Measurements from ENCODE around the gene EIF5A2. TPM values are rescaled to one million over a fixed set of nuclear protein-coding genes. Genes with fewer than 3 reads are reported as not detected.

EIF5A2 gene
- total RNA-seq, 4 donors from 2014 or later = 9.6 to 15.1 (median 11.2) TPM

DNA sequence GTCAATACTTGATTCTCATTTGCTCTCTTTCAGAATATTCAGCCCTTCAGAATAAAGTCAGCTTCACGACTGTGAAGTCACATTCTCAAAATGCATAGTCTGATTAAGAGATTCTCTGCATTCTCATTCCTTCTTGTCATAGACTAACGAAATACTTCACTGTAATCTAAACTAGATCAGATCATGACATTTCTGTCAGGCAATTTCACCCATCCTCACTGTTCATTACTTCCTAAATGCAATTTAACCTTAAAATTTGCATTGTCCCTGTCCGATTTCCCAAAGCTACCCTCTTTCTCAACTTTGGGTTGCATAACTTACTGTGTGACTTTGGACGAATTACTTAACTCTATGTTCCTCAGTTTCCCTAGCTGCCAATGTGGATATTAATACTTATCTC is 44.6 kb downstream of the EIF5A2 start:
- no peak overlapping the region for H3K4me3 ChIP-seq
- 80 to 85% methylated on average over 4 of the region's 4 CpGs for WGBS, 2 donors (ENCODE audit: low coverage in 1 of 2)
- H3K9me3 ChIP-seq = no peaks in the 10 kb centered on the region
- TF ChIP-seq EP300 (IDR thresholded peaks at IDR 0.05) = no peak
- TF ChIP-seq, protein P1, sequence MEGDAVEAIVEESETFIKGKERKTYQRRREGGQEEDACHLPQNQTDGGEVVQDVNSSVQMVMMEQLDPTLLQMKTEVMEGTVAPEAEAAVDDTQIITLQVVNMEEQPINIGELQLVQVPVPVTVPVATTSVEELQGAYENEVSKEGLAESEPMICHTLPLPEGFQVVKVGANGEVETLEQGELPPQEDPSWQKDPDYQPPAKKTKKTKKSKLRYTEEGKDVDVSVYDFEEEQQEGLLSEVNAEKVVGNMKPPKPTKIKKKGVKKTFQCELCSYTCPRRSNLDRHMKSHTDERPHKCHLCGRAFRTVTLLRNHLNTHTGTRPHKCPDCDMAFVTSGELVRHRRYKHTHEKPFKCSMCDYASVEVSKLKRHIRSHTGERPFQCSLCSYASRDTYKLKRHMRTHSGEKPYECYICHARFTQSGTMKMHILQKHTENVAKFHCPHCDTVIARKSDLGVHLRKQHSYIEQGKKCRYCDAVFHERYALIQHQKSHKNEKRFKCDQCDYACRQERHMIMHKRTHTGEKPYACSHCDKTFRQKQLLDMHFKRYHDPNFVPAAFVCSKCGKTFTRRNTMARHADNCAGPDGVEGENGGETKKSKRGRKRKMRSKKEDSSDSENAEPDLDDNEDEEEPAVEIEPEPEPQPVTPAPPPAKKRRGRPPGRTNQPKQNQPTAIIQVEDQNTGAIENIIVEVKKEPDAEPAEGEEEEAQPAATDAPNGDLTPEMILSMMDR (IDR thresholded peaks at IDR 0.05) = no peak
- TF ChIP-seq POLR2A (IDR thresholded peaks at IDR 0.05) = no peak
- no peak for TF ChIP-seq POLR2AphosphoS5 (IDR thresholded peaks at IDR 0.05)
- ATAC-seq = no peak
- H3K36me3 ChIP-seq = peaks cover 5 to 37% of the 10 kb centered on the region in 2 donors
- H3K27me3 ChIP-seq = no peaks in the 10 kb centered on the region
- H3K27ac ChIP-seq = no peak overlapping the region
- peaks cover 2 to 22% (median 4%) of the 10 kb centered on the region in 3 donors for H3K4me1 ChIP-seq

DNA sequence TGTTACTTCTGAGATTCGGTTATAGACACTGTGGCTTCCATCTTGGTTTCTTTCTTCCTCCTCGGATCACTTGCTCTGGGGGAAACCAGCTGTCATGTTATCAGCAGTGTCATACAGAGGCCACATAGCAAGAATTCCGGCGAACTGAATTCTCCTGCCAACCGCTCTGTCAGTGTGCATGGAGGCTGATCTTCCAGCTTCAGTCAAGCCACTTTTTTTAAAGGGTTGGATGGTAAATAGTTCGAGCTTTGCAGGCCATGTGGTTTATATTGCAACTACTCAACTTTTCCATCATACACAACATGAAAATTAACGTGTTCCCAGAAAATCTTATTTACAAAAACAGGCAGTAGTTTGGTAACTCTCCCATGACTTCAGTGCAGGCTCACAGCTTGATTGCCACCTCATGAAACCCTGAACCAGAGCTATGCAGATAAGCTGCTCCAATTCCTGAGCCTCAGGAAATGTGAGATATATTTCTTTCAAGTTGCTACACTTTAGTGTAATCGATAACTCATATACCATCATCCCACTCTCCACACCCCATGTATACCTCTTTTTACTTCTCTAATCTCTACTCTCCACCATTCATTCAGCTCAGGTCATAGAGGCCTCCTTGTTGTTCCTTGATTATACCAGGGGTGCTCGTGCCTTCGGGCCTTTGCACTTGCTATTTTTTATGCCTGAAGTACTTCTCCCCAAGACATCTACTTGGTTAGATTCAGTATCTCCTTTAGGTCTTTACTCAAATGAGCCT is 45.6 kb downstream of the EIF5A2 start:
- no peaks in the 10 kb centered on the region for H3K9me3 ChIP-seq
- 67 to 71% methylated on average over 9 of the region's 10 CpGs for WGBS, 2 donors (ENCODE audit: low coverage in 1 of 2)
- H3K27me3 ChIP-seq = no peaks in the 10 kb centered on the region
- TF ChIP-seq EP300 (IDR thresholded peaks at IDR 0.05) = no peak
- TF ChIP-seq, protein P1 (IDR thresholded peaks at IDR 0.05) = no peak
- TF ChIP-seq POLR2AphosphoS5 (IDR thresholded peaks at IDR 0.05) = no peak
- TF ChIP-seq POLR2A (IDR thresholded peaks at IDR 0.05) = no peak
- H3K27ac ChIP-seq = no peak overlapping the region
- H3K36me3 ChIP-seq = peaks cover 5 to 34% of the 10 kb centered on the region in 2 donors
- H3K4me1 ChIP-seq = peaks cover 2 to 12% (median 3%) of the 10 kb centered on the region in 3 donors
- ATAC-seq = no peak
- H3K4me3 ChIP-seq = no peak overlapping the region

DNA sequence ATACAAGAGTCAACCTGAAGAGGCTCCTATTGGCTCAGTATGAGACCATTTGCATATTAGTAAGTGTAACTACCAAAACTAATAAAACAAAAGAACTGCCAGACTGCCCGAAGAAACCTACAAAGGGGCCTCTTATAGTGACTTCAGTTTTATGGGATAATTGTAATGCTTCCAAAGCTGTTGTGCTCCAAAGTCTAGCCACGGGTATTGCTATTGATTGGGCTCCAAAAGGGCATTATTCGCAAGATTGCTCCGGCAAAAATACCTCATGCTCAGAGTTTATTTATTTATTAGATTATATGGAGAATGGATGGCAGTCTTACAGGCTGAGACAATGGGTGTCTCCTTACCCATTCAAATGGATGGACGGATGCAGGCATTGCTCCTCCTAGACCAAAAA is 49.8 kb downstream of the EIF5A2 start:
- H3K4me1 ChIP-seq = no peaks in the 10 kb centered on the region
- WGBS, 2 donors (ENCODE audit: low coverage in 1 of 2) = 80 to 91% methylated on average over 4 to 5 of the region's 5 CpGs
- H3K27ac ChIP-seq = no peak overlapping the region
- no peak for ATAC-seq
- H3K4me3 ChIP-seq = no peak overlapping the region
- TF ChIP-seq, protein P1 (IDR thresholded peaks at IDR 0.05) = no peak
- TF ChIP-seq POLR2AphosphoS5 (IDR thresholded peaks at IDR 0.05) (no peak), POLR2A (IDR thresholded peaks at IDR 0.05) (no peak), EP300 (IDR thresholded peaks at IDR 0.05) (no peak)
- no peaks in the 10 kb centered on the region for H3K27me3 ChIP-seq
- H3K9me3 ChIP-seq = no peaks in the 10 kb centered on the region
- no peaks in the 10 kb centered on the region for H3K36me3 ChIP-seq

DNA sequence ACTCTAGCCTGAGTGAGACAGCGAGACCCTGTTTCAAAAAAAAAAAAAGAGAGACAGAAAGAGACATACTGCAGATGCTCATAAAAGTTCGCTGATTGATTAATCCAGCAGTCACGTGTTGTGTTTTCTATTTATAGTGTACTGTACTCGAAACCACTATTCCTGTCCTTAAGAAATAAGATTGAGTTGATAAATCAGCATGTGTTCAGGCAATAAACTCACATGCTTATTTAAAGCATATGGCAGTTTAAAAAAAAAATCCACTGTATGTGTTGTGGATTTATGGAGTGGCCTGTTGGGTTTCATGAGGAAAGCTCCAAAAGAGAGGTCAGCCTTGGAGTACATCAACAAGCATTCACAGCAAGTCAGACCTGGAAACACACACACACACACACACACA is 56.1 kb downstream of the EIF5A2 start:
- Histone ChIP-seq H3K4me3 (no peak overlapping the region), H3K36me3 (no peaks in the 10 kb centered on the region), H3K27me3 (no peaks in the 10 kb centered on the region), H3K27ac (no peak overlapping the region), H3K4me1 (no peaks in the 10 kb centered on the region), H3K9me3 (no peaks in the 10 kb centered on the region)
- ATAC-seq = no peak
- TF ChIP-seq EP300 (IDR thresholded peaks at IDR 0.05) (no peak), POLR2A (IDR thresholded peaks at IDR 0.05) (no peak), POLR2AphosphoS5 (IDR thresholded peaks at IDR 0.05) (no peak)
- TF ChIP-seq, protein P1 (IDR thresholded peaks at IDR 0.05) = no peak
- WGBS, 2 donors (ENCODE audit: low coverage in 1 of 2) = 37 to 61% methylated on average over 4 of the region's 4 CpGs
